ENCODE measurements around the gene ADAMTSL3.

DNA sequence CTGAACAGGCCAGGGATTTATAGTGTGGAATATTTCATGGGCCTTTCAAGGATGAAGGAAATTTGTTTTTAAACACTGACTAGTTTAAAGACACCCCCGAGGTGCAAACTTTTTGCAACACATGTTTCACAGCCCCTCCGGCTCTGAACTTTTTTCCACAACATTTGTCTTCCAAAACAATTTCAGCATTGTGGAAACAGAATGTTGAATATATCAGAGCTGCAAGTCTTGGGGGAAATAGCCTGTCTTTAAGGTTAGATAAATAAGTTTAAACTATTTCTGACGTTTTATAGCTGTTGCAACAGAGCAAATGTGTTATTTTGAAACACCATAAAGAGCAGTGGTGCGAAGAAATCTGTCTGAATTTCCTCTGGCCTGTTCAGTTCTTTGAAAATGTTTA is 352.5 kb downstream of the ADAMTSL3 start:
- TF ChIP-seq, protein P1, sequence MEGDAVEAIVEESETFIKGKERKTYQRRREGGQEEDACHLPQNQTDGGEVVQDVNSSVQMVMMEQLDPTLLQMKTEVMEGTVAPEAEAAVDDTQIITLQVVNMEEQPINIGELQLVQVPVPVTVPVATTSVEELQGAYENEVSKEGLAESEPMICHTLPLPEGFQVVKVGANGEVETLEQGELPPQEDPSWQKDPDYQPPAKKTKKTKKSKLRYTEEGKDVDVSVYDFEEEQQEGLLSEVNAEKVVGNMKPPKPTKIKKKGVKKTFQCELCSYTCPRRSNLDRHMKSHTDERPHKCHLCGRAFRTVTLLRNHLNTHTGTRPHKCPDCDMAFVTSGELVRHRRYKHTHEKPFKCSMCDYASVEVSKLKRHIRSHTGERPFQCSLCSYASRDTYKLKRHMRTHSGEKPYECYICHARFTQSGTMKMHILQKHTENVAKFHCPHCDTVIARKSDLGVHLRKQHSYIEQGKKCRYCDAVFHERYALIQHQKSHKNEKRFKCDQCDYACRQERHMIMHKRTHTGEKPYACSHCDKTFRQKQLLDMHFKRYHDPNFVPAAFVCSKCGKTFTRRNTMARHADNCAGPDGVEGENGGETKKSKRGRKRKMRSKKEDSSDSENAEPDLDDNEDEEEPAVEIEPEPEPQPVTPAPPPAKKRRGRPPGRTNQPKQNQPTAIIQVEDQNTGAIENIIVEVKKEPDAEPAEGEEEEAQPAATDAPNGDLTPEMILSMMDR (IDR thresholded peaks at IDR 0.05; ENCODE audit: low read depth, low read length) = no peak
- no peak for TF ChIP-seq EZH2phosphoT487 (IDR thresholded peaks at IDR 0.05; ENCODE audit: low read depth)
